Adrenal gland (tissue), 5 donors: ENCODE data around the gene FAM98C.

Experiments used
- POLR2A ChIP-seq, 2 donors: fragments of 450-650 bp; IDR thresholded peaks; one replicate each; pipeline ENCODE4 v1.6.1; 2017; ENCODE audit warnings: antibody characterized with exemption in 2 of 2, mild to moderate bottlenecking in 2 of 2, moderate library complexity in 1 of 2
- TF ChIP-seq, protein P1 (sequence below), 6 experiments: fragments of 450-650 bp in 4 of 6; fragments of 200-600 bp in 2 of 6; sonication (generic) in 1 of 6; IDR thresholded peaks; 1 replicate in 5 of 6; 2 replicates in 1 of 6; pipeline versions ENCODE4 v1.5.1 to v1.8.0; 2016 to 2021; ENCODE audit warnings: antibody characterized with exemption in 6 of 6, mild to moderate bottlenecking in 2 of 6, moderate library complexity in 1 of 6
- donor health status: DM: no; HTN: no; CAD: no.

- TF ChIP-seq, protein P1, sequence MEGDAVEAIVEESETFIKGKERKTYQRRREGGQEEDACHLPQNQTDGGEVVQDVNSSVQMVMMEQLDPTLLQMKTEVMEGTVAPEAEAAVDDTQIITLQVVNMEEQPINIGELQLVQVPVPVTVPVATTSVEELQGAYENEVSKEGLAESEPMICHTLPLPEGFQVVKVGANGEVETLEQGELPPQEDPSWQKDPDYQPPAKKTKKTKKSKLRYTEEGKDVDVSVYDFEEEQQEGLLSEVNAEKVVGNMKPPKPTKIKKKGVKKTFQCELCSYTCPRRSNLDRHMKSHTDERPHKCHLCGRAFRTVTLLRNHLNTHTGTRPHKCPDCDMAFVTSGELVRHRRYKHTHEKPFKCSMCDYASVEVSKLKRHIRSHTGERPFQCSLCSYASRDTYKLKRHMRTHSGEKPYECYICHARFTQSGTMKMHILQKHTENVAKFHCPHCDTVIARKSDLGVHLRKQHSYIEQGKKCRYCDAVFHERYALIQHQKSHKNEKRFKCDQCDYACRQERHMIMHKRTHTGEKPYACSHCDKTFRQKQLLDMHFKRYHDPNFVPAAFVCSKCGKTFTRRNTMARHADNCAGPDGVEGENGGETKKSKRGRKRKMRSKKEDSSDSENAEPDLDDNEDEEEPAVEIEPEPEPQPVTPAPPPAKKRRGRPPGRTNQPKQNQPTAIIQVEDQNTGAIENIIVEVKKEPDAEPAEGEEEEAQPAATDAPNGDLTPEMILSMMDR (IDR thresholded peaks at IDR 0.05) = no peak
- no peak for TF ChIP-seq POLR2A (IDR thresholded peaks at IDR 0.05)
These were observed 2.5 kb upstream of the FAM98C start for GRCh38 chr19:38400361-38400760.
